Neural cell (in vitro differentiated cells): ENCODE results near the gene DCLK1. TPM values are rescaled to one million over a fixed set of nuclear protein-coding genes. Genes with fewer than 3 reads are reported as not detected.
"Not testable (repeated sequence)": the region's sequence is repeated elsewhere in the genome, so short reads cannot be mapped to it uniquely, and the experiment has no call there.

Experiments used
- H2AFZ ChIP-seq: fragments of 200-600, 300-800 bp; sonication (generic), shearing (Covaris generic); 2 replicates; pipeline ENCODE4 v1.6.0; 2014; ENCODE audit warnings: low read depth, mild to moderate bottlenecking, antibody characterized with exemption, low read length, moderate library complexity
- H3F3A ChIP-seq: fragments of 200-600 bp; shearing (Covaris generic); 2 replicates; pipeline ENCODE4 v1.6.1; 2016; ENCODE audit warnings: mild to moderate bottlenecking, moderate library complexity, mixed read lengths, antibody characterized with exemption, low read length; ENCODE audit not compliant: insufficient read depth, poor library complexity, severe bottlenecking
- H3K27ac ChIP-seq: fragments of 200-600, 300-800 bp; sonication (generic), shearing (Covaris generic); 2 replicates; pipeline ENCODE4 v1.5.1; 2014; ENCODE audit warnings: mild to moderate bottlenecking, low read length, moderate library complexity
- H3K27me3 ChIP-seq: fragments of 300-800, 200-600 bp; sonication (generic), shearing (Covaris generic); 2 replicates; pipeline ENCODE4 v1.6.0; 2014; ENCODE audit warnings: mild to moderate bottlenecking, low read depth, low read length, moderate library complexity; ENCODE audit not compliant: insufficient read depth
- H3K36me3 ChIP-seq: fragments of 300-800, 200-600 bp; sonication (generic), shearing (Covaris generic); 2 replicates; pipeline ENCODE4 v1.5.1; 2014; ENCODE audit warnings: mild to moderate bottlenecking, antibody characterized with exemption, low read length, moderate library complexity; ENCODE audit not compliant: insufficient read depth
- H3K4me2 ChIP-seq: fragments of 300-800, 200-600 bp; sonication (generic), shearing (Covaris generic); 2 replicates; pipeline ENCODE4 v1.6.0; 2014; ENCODE audit warnings: mild to moderate bottlenecking, low read length
- H3K4me3 ChIP-seq: fragments of 300-800, 200-600 bp; sonication (generic), shearing (Covaris generic); 2 replicates; pipeline ENCODE4 v1.5.1; 2014; ENCODE audit warnings: mild to moderate bottlenecking, low read length, moderate library complexity
- H3K79me2 ChIP-seq: fragments of 200-600 bp; shearing (Covaris generic); replicated peaks from 2 replicates; pipeline ENCODE4 v1.6.0; 2014; ENCODE audit warnings: mild to moderate bottlenecking, low read length, moderate library complexity; ENCODE audit not compliant: insufficient read depth
- H3K9ac ChIP-seq: fragments of 300-800, 200-600 bp; sonication (generic), shearing (Covaris generic); 2 replicates; pipeline ENCODE4 v1.6.1; 2016; ENCODE audit warnings: mild to moderate bottlenecking, low read length, mixed read lengths
- H3K9me2 ChIP-seq: fragments of 200-600 bp; shearing (Covaris generic); 2 replicates; pipeline ENCODE4 v1.6.1; 2016; ENCODE audit warnings: mild to moderate bottlenecking, low read length, mixed read lengths; ENCODE audit not compliant: insufficient read depth
- H3K9me3 ChIP-seq: fragments of 200-600, 300-800 bp; sonication (generic), shearing (Covaris generic); 2 replicates; pipeline ENCODE4 v1.6.1; 2016; ENCODE audit warnings: mild to moderate bottlenecking, mixed run types, low read length, moderate library complexity, mixed read lengths
- H4K20me1 ChIP-seq: fragments of 200-600 bp; shearing (Covaris generic); 2 replicates; pipeline ENCODE4 v1.6.1; 2016; ENCODE audit warnings: mild to moderate bottlenecking, mixed run types; ENCODE audit not compliant: insufficient read depth
- EP300 ChIP-seq: fragments of 450-650 bp; conservative IDR thresholded peaks from 2 replicates; pipeline ENCODE4 v1.6.1; 2014; ENCODE audit warnings: antibody characterized with exemption, mild to moderate bottlenecking, moderate library complexity; ENCODE audit not compliant: poor library complexity, severe bottlenecking
- EZH2 ChIP-seq: fragments of 200-600, 300-800 bp; shearing (Covaris generic), sonication (generic); IDR thresholded peaks from 2 replicates; pipeline ENCODE4 v1.6.1; 2014; ENCODE audit warnings: antibody characterized with exemption, low read length, borderline replicate concordance, mild to moderate bottlenecking; ENCODE audit not compliant: insufficient read depth, poor library complexity, severe bottlenecking
- MXI1 ChIP-seq: fragments of 450-650 bp; conservative IDR thresholded peaks from 2 replicates; pipeline ENCODE4 v1.6.1; 2014; ENCODE audit warnings: antibody characterized with exemption, mild to moderate bottlenecking; ENCODE audit not compliant: poor library complexity, severe bottlenecking
- POLR2AphosphoS5 ChIP-seq: IDR thresholded peaks from 2 replicates; pipeline ENCODE4 v1.6.1; 2012
- RAD21 ChIP-seq: fragments of 450-650 bp; conservative IDR thresholded peaks from 2 replicates; pipeline ENCODE4 v1.6.1; 2014; ENCODE audit warnings: antibody characterized with exemption, mild to moderate bottlenecking, moderate library complexity
- SMC3 ChIP-seq: fragments of 450-650 bp; conservative IDR thresholded peaks from 2 replicates; pipeline ENCODE4 v1.6.1; 2014; ENCODE audit warnings: antibody characterized with exemption, mild to moderate bottlenecking, moderate library complexity; ENCODE audit not compliant: poor library complexity
- TAF1 ChIP-seq: IDR thresholded peaks from 2 replicates; pipeline ENCODE4 v1.6.1; 2012; ENCODE audit warnings: low read depth
- polyA plus RNA-seq: library from polyadenylated mRNA; depleted of rRNA; stranded (reverse); fragments of >200 nt; gene quantifications from 2 replicates; pipeline ENCODE4 v1.2.3, GENCODE V29; 2014
- TF ChIP-seq, protein P1 (sequence below): IDR thresholded peaks from 2 replicates; pipeline ENCODE4 v1.6.1; 2012; ENCODE audit warnings: borderline replicate concordance
- TF ChIP-seq, protein P2 (sequence below): fragments of 450-650 bp; IDR thresholded peaks from 2 replicates; pipeline ENCODE4 v1.5.1; 2014; ENCODE audit warnings: antibody characterized with exemption, mild to moderate bottlenecking, moderate library complexity; ENCODE audit not compliant: poor library complexity, severe bottlenecking

The DCLK1 gene
- polyA plus RNA-seq, 1 donor from 2014 or later = 124 TPM

- TF ChIP-seq TAF1 (no peak), SMC3 (no peak), MXI1 (no peak), POLR2AphosphoS5 (no peak), RAD21 (no peak), EZH2 (no peak), EP300 (no peak)
- TF ChIP-seq, protein P1, sequence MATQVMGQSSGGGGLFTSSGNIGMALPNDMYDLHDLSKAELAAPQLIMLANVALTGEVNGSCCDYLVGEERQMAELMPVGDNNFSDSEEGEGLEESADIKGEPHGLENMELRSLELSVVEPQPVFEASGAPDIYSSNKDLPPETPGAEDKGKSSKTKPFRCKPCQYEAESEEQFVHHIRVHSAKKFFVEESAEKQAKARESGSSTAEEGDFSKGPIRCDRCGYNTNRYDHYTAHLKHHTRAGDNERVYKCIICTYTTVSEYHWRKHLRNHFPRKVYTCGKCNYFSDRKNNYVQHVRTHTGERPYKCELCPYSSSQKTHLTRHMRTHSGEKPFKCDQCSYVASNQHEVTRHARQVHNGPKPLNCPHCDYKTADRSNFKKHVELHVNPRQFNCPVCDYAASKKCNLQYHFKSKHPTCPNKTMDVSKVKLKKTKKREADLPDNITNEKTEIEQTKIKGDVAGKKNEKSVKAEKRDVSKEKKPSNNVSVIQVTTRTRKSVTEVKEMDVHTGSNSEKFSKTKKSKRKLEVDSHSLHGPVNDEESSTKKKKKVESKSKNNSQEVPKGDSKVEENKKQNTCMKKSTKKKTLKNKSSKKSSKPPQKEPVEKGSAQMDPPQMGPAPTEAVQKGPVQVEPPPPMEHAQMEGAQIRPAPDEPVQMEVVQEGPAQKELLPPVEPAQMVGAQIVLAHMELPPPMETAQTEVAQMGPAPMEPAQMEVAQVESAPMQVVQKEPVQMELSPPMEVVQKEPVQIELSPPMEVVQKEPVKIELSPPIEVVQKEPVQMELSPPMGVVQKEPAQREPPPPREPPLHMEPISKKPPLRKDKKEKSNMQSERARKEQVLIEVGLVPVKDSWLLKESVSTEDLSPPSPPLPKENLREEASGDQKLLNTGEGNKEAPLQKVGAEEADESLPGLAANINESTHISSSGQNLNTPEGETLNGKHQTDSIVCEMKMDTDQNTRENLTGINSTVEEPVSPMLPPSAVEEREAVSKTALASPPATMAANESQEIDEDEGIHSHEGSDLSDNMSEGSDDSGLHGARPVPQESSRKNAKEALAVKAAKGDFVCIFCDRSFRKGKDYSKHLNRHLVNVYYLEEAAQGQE = no peak
- TF ChIP-seq, protein P2, sequence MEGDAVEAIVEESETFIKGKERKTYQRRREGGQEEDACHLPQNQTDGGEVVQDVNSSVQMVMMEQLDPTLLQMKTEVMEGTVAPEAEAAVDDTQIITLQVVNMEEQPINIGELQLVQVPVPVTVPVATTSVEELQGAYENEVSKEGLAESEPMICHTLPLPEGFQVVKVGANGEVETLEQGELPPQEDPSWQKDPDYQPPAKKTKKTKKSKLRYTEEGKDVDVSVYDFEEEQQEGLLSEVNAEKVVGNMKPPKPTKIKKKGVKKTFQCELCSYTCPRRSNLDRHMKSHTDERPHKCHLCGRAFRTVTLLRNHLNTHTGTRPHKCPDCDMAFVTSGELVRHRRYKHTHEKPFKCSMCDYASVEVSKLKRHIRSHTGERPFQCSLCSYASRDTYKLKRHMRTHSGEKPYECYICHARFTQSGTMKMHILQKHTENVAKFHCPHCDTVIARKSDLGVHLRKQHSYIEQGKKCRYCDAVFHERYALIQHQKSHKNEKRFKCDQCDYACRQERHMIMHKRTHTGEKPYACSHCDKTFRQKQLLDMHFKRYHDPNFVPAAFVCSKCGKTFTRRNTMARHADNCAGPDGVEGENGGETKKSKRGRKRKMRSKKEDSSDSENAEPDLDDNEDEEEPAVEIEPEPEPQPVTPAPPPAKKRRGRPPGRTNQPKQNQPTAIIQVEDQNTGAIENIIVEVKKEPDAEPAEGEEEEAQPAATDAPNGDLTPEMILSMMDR = no peak
- Histone ChIP-seq H3K9me3 (no peaks in the 10 kb centered on the region), H3K4me3 (peak overlapping the region; percentile 57), H3K9me2 (no peaks in the 10 kb centered on the region), H3K9ac (peak overlapping the region; percentile 55), H3K27ac (peak overlapping the region; percentile 99), H4K20me1 (no peaks in the 10 kb centered on the region), H3K4me2 (peak overlapping the region; percentile 53), H3K79me2 (peaks cover 57% of the 10 kb centered on the region), H3K27me3 (no peaks in the 10 kb centered on the region), H3F3A (peaks cover 19% of the 10 kb centered on the region), H2AFZ (no peak overlapping the region), H3K36me3 (peaks cover 4% of the 10 kb centered on the region)
These were observed 146.9 kb downstream of the DCLK1 start for GRCh38 chr13:35984287-35984686.

DNA sequence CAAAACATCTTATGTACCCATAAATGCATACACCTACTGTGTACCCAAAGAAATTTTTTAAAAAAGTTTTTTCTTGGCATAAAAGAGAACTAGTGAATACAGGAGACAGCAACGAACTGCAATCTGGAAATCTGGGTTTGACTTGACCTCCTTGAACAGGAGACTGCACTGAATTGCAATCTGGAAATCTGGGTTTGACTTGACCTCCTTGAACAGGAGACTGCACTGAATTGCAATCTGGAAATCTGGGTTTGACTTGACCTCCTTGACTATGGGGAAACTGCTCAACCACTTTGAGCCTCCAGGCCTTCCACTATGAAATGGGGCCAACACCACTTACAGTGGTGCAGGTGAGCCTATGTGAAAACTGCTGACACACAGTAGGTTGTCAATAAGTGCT lies 147.5 kb downstream of the DCLK1 start:
- not testable (repeated sequence) for H4K20me1 ChIP-seq, H2AFZ ChIP-seq, H3K9me3 ChIP-seq, H3K9me2 ChIP-seq, H3K36me3 ChIP-seq, H3K27me3 ChIP-seq
- peak overlapping the region; percentile 55 for H3K9ac ChIP-seq
- peak overlapping the region; percentile 99 for H3K27ac ChIP-seq
- peak overlapping the region; percentile 57 for H3K4me3 ChIP-seq
- peak overlapping the region; percentile 53 for H3K4me2 ChIP-seq
- H3F3A ChIP-seq = peaks cover 24% of the 10 kb centered on the region
- H3K79me2 ChIP-seq = peaks cover 54% of the 10 kb centered on the region

GRCh38 chr13:35983206-35983605 lies 148.0 kb downstream of the DCLK1 start:
- peaks cover 24% of the 10 kb centered on the region for H3F3A ChIP-seq
- H3K9me2 ChIP-seq = no peaks in the 10 kb centered on the region
- H3K9ac ChIP-seq = no peak overlapping the region
- peak overlapping the region; percentile 99 for H3K27ac ChIP-seq
- H3K4me3 ChIP-seq = no peak overlapping the region
- TF ChIP-seq SMC3 = no peak
- TF ChIP-seq, protein P2 = no peak
- TF ChIP-seq RAD21 = no peak
- H4K20me1 ChIP-seq = no peaks in the 10 kb centered on the region
- H3K4me2 ChIP-seq = no peak overlapping the region
- H3K79me2 ChIP-seq = peaks cover 49% of the 10 kb centered on the region
- H3K9me3 ChIP-seq = no peaks in the 10 kb centered on the region
- H3K36me3 ChIP-seq = peaks cover 4% of the 10 kb centered on the region
- no peak overlapping the region for H2AFZ ChIP-seq
- no peaks in the 10 kb centered on the region for H3K27me3 ChIP-seq
